GM21381 (cell line): ENCODE results near the gene WFDC1.

Experiments used
- ATAC-seq: cut with Tn5 transposase; IDR thresholded peaks from one replicate; pipeline ENCODE4 v1.9.1; 2021; ENCODE audit warnings: mild to moderate bottlenecking, moderate library complexity; ENCODE audit not compliant: unreplicated experiment

Gene WFDC1

DNA sequence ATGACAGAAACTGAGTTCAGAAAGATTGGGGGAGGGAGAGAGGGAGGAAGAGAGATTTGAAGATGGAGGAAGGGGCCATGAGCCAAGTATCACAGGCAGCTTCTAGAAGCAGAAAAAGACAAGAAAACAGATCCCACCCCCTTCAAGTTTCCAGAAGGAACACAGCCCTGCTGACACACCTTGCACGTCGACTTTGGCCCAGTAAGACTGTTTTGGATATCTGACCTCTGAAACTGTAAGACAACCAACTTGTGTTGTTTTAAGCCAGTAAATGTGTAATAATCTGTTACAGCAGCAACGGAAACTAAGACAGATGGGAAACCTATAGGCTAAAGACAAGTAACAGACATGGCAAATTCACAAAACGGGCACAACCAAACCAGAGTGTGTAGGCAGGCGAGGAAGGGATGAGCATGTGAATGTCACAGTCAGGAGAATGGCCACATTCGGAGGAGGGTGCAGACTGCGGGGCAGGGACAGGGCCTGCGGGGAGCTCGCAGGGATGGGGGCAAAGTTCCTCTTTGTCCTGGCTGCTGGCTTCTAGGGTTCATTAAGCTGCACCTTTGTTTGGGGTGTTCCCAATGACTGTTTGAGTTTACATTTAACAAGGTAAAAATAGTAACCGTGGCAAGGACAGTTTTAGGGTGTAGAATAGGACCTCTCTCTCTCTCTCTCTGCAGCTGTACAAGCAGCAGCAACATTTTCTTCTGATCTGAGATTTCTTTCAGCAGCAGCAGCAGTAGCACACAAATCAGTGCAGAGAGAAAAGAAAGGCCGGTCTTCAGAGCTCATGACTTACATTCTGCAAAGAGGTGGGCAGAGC lies 55.4 kb downstream of the WFDC1 start:
- no peak for ATAC-seq

DNA sequence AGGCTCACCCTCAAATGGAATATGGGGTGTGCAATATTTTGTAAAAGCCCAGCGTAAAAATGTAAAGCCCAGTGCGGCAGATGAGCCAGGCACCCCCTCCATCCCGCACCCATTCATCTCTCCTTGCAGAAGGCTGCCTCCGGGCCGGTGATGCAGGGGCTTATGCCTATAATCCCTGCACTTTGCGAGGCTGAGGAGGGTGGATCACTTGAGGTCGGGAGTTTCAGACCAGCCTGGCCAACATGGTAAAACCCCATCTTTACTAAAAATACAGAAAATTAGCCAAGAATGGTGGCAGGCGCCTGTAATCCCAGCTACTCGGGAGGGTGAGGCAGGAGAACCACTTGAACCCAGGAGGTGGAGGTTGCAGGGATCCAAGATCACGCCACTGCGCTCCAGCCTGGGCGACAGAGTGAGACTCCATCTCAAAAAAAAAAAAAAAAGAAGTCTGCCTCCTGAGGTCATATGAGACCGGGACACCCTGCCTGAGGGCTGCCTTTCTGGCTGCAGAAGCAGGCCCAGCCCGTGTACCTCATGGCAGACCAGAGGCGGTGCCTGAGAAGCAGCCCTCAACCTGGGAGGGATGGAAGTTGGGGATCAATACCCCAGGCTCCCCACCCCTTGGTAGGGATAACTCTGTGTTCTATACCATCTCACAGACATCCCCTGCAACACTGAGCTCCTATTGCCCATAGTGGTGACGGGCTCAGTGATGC lies 56.2 kb downstream of the WFDC1 start:
- no peak for ATAC-seq

DNA sequence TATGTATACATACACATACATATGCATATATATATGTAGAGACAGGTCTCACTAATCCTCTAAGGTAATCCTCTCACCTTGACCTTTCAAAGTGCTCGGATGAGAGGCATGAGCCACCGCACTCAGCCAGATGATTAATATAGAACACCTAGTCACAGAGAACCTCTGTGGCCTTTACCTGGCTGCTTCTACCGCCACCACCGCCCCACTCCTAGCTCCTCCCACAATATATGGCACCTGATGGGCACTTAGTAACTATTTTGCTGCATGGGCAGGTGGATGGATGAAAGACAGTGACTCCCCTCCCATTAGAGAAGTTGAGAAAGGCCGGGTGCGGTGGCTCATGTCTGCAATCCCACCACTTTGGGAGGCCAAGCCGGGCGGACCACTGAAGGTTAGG lies 57.0 kb downstream of the WFDC1 start:
- ATAC-seq: no peak

- no peak for ATAC-seq
These were observed 59.6 kb downstream of the WFDC1 start for GRCh38 chr16:84354306-84354705.

DNA sequence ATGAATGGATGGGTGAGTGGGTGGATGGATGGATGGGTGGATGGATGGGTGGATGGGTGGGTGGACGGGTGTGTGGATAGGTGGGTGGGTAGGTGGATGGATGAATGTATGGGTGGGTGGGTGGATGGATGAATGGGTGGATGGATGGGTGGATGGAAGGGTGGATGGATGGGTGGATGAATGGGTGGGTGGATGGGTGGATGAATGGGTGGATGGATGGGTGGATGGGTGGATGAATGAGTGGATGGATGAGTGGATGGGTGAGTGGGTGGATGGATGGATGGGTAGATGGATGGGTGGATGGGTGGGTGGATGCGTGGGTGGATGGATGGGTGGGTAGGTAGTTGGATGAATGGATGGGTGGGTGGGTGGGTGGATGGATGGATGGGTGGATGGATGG lies 60.5 kb downstream of the WFDC1 start:
- ATAC-seq: no peak

GRCh38 chr16:84356176-84356575 lies 61.5 kb downstream of the WFDC1 start:
- ATAC-seq: no peak

- ATAC-seq: no peak
These were observed 62.0 kb downstream of the WFDC1 start for GRCh38 chr16:84356591-84357116.

GRCh38 chr16:84357191-84357651 lies 62.5 kb downstream of the WFDC1 start:
- no peak for ATAC-seq

- ATAC-seq: no peak
These were observed 64.1 kb downstream of the WFDC1 start for GRCh38 chr16:84358601-84359295.

DNA sequence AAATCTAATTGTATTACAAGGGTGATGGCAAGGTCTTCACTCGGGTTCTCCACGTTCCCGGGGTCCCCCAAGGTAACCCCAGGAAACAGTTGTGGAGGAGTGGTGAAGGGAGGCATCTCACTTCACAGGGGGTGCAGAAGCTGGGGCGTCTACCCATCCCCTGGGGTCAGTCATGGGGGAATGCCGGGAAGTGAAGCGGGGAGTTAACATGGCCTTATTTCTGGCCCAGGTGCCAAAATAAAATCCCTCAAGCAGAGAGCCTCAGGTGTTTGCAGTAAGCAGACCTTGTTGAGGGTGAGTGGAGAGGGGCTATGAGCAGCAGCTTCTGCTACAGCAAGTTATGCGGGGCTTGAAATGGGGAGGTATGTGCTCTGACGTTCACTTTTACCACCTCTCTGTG lies 64.6 kb downstream of the WFDC1 start:
- no peak for ATAC-seq

DNA sequence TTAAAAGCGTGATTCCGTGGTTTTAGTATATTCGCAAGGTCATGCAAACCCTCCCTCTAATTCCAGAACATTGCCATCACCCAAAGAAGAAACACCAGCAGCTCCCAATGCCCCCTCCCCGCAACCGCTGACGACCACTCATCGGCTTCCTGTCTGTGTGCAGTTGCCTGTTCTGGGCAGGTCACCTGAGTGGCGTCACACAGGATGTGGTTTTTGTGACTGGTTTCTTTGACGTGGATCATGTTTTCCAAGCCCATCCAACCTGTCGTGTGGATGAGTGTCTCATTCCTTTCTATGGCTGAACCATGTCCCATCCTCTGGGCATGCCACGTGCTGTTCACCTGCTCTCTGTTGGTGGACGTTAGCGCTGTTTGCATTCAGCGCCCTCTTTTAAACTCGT lies 65.5 kb downstream of the WFDC1 start:
- no peak for ATAC-seq

DNA sequence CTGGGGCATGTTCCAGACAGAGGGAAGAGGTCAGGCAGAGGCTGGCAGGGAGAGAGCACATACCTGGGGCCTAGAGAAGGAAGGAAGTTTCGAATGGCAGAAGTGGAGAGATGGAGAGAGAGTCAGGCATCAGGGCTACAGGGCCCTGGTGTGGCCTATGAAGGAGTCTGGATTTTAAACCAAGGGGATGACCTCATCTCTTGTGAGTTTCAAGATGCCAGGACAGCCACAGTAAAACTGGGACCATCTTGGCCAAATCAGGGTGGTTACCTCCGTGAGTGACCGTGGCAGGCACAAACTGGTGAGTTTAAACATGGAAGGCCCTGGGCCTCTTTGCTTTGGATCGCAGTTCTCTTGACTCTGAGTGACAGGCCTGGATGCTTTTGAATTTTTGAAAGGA lies 66.1 kb downstream of the WFDC1 start:
- no peak for ATAC-seq

DNA sequence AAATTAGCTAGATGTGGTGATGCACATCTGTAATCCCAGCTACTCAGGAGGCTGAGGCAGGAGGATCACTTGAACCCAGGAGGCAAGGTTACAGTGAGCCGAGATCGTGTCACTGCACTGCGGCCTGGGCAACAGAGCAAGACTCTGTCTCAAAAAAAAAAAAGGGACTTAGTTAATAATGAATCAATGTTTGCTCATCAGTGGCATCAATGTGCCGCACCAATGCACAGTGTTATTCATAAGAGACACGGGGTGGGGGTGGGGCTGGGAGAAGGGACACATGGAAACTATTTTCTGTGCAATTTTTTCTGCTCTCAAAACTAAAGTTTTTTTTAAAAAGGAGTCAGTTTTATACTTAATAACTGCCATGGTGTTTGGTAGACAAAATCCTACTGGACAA lies 66.9 kb downstream of the WFDC1 start:
- ATAC-seq: no peak

GRCh38 chr16:84362471-84362941 lies 67.8 kb downstream of the WFDC1 start:
- no peak for ATAC-seq

DNA sequence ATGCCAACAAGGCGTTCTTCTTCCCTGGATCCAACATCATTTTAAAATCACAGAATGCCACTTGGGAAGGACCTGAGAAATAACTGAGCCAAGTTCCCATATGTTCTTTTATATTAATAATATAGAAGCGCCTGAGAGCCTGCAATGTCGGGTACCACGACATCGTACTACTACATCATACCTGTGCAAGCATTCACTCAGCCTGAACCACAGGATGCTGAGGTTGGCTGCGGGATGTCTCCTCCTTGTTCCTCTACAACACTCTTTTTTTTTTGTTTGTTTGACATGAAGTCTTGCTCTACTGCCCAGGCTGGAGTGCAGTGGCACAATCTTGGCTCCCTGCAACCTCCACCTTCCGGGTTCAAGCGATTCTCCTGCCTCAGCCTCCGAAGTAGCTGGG lies 71.5 kb downstream of the WFDC1 start:
- no peak for ATAC-seq

GRCh38 chr16:84367297-84367680 lies 72.6 kb downstream of the WFDC1 start:
- no peak for ATAC-seq

- no peak for ATAC-seq
These were observed 73.2 kb downstream of the WFDC1 start for GRCh38 chr16:84367750-84368307.

DNA sequence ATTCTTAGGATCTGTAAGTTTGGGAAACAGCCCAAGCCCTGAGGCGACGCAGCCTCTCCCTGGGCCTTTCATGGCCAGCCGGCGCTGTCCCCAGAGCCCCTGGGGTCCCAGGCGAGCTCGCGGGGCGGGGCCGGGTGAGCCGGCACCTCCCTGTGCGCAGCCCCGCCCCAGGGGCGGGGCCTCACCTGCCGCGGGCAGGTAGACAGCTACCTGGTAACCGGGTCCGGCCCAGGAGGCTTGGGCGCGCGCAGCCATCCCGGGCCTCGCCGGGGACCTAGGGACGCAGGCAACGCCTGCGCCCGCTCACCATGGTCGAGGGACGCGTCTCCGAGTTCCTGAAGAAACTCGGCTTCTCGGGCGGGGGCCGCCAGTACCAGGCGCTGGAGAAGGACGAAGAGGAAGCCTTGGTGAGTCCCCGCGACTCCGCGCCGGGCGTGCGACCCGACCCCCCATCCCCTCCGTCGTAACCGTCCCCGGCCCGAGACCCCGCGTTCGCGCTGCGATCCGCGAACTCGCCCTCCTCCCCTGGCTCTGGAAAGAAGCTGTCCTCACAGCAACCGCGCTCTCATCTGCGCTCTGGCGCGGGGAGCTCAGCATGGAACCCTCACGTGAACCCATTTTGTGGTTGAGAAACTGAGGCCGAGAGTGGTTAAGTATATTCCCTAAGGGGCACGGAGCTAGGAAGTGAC lies 73.8 kb downstream of the WFDC1 start, which contains the start of gene ATP2C2:
Gene ATP2C2 (plus strand): TSS at position 231 of the 689 bp plus-strand sequence. CDS start 78 bp downstream, at position 309.
- ATAC-seq: no peak

DNA sequence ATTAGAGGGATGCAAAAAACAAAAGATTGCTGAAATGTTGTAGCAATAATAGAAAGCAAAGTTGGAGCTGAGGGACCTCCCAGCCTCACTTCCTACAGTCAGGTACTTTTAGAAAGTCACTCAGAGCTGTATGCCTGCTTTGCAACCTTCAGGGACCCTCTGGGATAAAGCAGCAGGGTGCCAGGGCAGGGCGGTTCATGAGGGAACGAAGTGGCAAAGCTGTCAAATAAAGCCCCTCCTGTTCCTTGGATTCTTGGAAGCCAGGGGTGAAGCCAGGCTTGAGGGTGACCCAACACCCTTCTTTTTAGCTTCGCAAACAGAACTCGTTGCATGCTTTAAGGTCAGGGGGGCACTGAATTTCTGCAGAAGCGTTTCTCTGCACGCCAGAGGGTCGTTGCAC lies 74.4 kb downstream of the WFDC1 start:
- no peak for ATAC-seq

- ATAC-seq: no peak
These were observed 75.4 kb downstream of the WFDC1 start for GRCh38 chr16:84369938-84370627.
